HG02759 (cell line): Measurements from ENCODE around the gene DPPA2.

Experiments
- ATAC-seq: cut with Tn5 transposase; IDR thresholded peaks from one replicate; pipeline ENCODE4 v1.9.1; 2021; ENCODE audit warnings: mild to moderate bottlenecking, moderate library complexity; ENCODE audit not compliant: unreplicated experiment

DPPA2 gene

DNA sequence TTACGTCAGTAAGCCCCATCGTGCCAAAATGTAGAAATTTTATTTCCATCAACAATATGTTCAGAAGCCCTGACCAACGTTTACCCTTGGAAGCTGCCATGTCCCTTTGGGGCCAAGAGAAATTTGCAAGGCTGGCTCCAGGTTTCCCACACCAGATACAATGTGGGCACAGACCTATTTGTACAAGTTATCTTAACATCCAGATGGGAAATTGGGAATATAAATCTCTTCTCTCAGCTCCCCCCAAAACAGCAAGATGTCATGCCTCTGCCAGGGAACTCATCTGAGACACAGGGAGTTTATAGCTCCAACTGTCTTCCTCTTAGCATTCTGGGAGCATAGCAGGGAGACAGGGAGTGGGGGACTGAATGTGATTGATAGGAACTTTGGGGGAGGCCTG lies 9.3 kb upstream of the DPPA2 start:
- no peak for ATAC-seq

DNA sequence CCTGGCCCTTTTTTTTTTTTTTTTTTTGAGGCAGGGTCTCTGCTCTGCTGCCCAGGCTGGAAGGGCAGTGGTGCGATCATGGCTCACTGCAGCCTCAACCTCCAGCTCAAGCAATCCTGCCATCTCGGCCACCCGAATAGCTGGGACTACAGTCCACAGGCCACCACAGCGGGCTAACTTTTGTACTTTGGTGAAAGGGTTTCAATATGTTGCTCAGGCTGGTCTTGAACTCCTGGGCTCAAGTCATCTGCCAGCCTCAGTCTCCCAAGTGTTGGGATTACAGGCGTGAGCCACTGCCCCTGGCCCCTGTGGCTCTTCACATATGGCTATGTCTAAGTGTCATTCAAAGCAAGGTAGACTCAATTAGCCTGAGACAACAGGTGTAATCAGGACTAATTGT lies 8.8 kb upstream of the DPPA2 start:
- ATAC-seq, result no peak

DNA sequence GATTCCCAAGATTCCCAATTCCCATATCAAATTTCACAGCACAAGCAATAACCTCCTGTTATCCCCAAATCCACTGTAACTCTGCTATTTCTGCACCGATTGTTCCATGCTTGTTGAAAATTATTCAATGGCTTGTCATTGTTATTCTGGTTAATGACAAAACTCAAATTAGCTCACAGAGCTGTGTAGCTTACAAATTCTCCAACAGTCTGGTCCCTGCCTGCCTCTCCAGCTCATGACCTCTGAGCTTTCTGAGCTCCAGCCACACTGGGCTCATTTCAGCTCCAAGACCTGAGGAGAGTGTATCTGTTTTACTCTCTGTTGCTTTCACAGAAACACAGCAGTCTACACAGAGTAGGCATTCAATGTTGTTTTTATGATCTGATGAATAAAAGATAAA lies 3.3 kb downstream of the DPPA2 start:
- no peak for ATAC-seq

GRCh38 chr3:109297496-109297895 lies 18.8 kb downstream of the DPPA2 start:
- no peak for ATAC-seq

- ATAC-seq, result no peak
Measured at GRCh38 chr3:109284071-109284470, 32.2 kb downstream of the DPPA2 start.

DNA sequence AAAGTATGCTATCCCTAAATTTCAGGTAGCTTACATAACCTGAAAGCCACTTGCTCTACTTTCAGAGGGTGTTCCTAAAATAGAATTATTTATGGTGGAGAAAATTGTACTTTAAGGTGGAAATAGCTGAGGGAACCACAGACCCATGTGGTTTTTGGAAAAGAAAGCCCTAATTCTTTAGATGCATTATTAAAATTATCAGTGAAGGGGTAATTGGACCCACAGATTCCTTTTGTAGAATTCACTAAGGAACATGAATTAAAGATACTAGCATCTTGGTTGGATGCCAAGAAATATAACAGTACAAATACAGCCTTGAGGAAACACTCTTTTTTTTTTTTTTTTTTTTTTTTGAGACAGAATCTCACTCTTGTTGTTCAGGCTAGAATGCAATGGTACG lies 37.8 kb downstream of the DPPA2 start:
- ATAC-seq, result no peak

- no peak for ATAC-seq
Measured at GRCh38 chr3:109278141-109278540, 38.2 kb downstream of the DPPA2 start.

DNA sequence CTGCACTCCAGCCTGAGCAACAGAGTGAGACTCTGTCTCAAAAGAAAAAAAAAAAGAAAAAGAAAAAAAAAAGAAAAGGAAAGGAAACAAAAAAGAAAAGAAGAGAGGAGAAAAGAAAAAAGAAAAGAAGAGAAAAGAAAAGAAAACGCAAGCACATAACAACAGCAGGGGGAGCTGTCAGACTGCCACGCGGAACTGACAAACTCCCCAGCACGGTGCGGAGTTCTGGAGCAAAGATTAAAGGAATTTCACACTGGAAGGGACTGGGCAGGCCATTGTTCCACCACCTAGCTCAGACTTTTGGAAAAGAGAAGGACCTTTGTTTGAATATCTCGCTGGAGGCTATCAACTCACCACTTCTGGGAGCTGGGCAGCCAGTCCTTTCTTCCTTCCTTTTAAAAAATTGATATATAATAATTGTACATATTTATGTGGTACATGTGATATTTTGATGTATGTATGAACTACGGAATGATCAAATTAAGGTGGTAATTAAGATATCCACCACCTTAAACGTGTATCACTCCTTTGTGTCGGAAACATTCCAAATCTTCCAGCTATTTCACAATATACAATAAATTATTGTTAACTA lies 40.5 kb downstream of the DPPA2 start:
- ATAC-seq, result no peak

DNA sequence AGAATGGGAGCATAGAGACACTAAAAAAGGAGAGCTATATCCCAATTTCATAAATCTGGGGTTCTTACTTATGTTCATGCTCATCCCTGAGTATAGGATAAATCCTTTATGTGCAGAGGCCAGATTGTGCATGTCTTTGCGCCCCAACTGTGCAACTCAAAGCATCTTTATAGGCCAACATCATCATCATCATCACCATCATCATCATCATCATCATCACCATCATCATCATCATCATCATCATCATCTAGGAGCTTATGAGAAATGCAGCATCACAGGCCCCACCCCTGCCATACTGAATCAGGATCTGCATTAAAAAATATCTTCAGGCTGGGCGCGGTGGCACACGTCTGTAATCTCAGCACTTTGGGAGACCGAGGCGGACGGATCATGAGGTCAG lies 45.5 kb downstream of the DPPA2 start:
- no peak for ATAC-seq

GRCh38 chr3:109269577-109270275 lies 46.6 kb downstream of the DPPA2 start:
- no peak for ATAC-seq

DNA sequence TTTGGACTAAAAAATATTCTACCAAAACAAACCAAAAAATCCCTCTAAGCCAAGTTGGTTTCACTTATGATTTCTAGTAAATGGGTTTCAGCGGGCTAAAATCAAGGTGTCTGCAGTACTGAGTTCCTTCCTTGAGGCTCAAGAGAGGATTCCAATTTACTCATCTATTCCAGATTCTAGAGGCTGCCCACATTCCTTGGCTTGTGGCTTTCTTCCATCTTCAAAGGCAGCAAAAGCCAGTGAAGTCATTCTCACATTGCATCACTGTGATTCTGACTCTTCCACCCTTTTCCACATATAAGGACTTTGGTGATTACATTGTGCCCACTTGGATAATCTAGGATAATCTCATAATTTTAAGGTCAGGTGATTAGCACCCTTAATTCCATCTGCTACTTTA lies 48.1 kb downstream of the DPPA2 start:
- ATAC-seq, result no peak

DNA sequence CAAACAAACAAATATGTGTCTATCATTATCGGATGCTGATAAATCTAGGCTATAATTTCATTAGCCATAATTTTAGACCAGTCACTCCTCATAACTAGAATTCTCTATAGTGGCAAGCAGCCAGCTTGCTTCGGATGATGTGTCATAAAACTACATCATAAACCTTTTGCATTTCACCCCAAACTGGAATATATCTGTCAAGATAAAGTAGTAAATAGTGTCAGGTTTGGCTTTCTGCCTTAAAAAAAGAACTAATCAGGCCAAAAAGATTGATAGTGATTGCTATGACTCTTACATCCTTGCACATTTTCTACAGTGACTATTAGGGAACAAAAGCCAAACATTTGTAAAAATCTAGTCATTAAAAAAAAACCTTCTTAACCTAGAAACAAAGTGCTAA lies 51.0 kb downstream of the DPPA2 start:
- no peak for ATAC-seq

- ATAC-seq, result no peak
Measured at GRCh38 chr3:109257269-109257668, 59.0 kb downstream of the DPPA2 start.

DNA sequence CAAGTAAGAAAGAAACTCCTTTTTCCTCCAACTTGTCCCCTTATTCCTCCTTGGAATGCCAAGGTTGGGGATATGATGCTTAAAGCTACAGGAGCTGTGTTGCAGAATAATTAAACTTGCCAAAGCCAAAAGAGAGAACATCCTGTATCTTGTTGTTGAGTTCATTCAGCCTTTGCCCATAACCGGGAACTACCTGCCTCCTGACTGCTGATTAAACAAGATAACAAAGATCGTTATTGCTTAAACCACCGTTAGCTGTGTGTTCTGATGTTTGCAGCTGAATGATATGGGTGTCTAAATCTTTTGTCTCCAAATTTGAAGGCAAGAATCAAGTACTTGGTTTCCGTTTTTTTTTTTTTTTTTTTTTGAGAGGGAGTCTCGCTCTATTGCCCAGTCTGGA lies 61.5 kb downstream of the DPPA2 start:
- ATAC-seq, result no peak

DNA sequence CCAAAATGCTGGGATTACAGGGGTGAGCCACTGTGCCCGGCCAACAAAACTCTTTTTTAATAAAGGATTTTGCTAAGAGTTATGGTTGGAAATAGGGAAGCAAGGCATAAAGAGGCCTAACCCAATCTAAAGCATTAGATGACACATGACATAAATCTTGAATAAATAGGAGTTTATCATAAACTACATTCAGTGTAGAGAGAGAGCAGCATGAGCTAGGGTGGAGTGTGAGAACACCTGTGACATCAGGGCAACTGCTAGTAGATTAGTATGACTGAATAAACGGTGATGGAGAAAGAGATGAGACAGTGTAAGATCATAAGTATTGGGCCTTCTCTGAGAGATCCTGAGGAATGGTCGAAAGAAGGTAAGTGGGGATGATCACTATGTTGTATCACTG lies 63.7 kb downstream of the DPPA2 start:
- no peak for ATAC-seq
